Measurements from ENCODE around the gene MYH10.

- no peak for TF ChIP-seq CTCF (IDR thresholded peaks at IDR 0.05; ENCODE audit: poor library complexity)
- TF ChIP-seq EZH2 (IDR thresholded peaks at IDR 0.05; ENCODE audit: borderline replicate concordance) = no peak
These were observed 142.0 kb downstream of the MYH10 start for GRCh38 chr17:8488491-8488890.
